ENCODE measurements around the gene RUNX3.

DNA sequence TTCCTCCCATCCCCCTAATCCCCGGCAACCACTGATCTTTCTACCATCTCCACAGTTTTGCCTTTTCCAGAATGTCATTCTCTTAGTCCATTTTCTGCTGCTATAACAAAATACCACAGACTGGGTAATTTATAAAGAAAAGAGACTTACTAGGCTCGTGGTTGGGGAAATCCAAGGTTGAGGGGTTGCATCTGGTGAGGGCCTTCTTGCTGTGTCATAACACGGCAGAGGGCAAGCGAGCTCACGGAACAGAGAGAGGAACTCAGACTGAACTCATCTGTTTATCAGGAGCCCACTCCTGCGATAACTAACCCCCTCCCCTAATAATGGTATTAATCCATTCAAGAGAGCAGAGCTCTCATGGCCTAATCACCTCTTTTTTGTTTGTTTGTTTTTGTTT lies 52.0 kb downstream of the RUNX3 start:
- no peak for TF ChIP-seq CREB1 (CRISPR knock-in tag; IDR thresholded peaks at IDR 0.05)
- TF ChIP-seq CTCF (IDR thresholded peaks at IDR 0.05) = no peak
- TF ChIP-seq ZNF512 (CRISPR knock-in tag; IDR thresholded peaks at IDR 0.05; ENCODE audit: borderline replicate concordance) = no peak
- no peak for TF ChIP-seq SMAD3 (CRISPR knock-in tag; IDR thresholded peaks at IDR 0.05; ENCODE audit: borderline replicate concordance)

All from WTC11 (cell line).